HepG2 (cell line): ENCODE results near the gene SLC29A2. TPM values are rescaled to one million over a fixed set of nuclear protein-coding genes. Genes with fewer than 3 reads are reported as not detected.
A peak's percentile ranks its signal among the peaks of the same experiment; 100 is the strongest.

Experiments
- ATF3 ChIP-seq: sonication (generic); formaldehyde crosslinking; IDR thresholded peaks from 2 replicates; pipeline ENCODE4 v1.4.0; 2020; ENCODE audit warnings: missing genetic modification reagents
- CREB1 ChIP-seq, 2 experiments: fragments of 450-650 bp in 1 of 2; IDR thresholded peaks; 2 replicates each; pipeline ENCODE4 v1.6.1; 2016 to 2017; ENCODE audit warnings: control low read depth in 1 of 2, mild to moderate bottlenecking in 1 of 2, missing compliant biosample characterization in 1 of 2, missing genetic modification characterization in 1 of 2
- DRAP1 ChIP-seq: IDR thresholded peaks from 2 replicates; pipeline ENCODE4 v1.6.1; 2016; ENCODE audit warnings: missing genetic modification reagents, missing compliant biosample characterization
- JUND ChIP-seq: sonication (generic); formaldehyde crosslinking; IDR thresholded peaks from 2 replicates; pipeline ENCODE4 v1.8.0; 2022; ENCODE audit warnings: mild to moderate bottlenecking, missing genetic modification reagents
- MAFK ChIP-seq, 2 experiments: IDR thresholded peaks in 1 of 2; conservative IDR thresholded peaks in 1 of 2; 2 replicates each; pipeline ENCODE4 v1.6.1; 2011; ENCODE audit warnings: improper control_type of control experiment in 2 of 2, low read length in 2 of 2
- MNT ChIP-seq: fragments of 450-650 bp; IDR thresholded peaks from 2 replicates; pipeline ENCODE4 v1.6.1; 2016
- MXD4 ChIP-seq: IDR thresholded peaks from 2 replicates; pipeline ENCODE4 v1.6.1; 2016; ENCODE audit warnings: mild to moderate bottlenecking, missing biosample characterization, missing genetic modification reagents
- MYC ChIP-seq: sonication (generic); formaldehyde crosslinking; IDR thresholded peaks from 2 replicates; pipeline ENCODE4 v1.9.0; 2021; ENCODE audit warnings: missing genetic modification reagents, borderline replicate concordance
- NFKB2 ChIP-seq: sonication (generic); formaldehyde crosslinking; IDR thresholded peaks from 2 replicates; pipeline ENCODE4 v1.4.0; 2020; ENCODE audit warnings: missing genetic modification reagents, borderline replicate concordance
- RFXAP ChIP-seq: sonication (generic); formaldehyde crosslinking; IDR thresholded peaks from 2 replicates; pipeline ENCODE4 v1.4.0; 2020; ENCODE audit warnings: missing genetic modification reagents, borderline replicate concordance
- SIN3B ChIP-seq: fragments of 150-350 bp; IDR thresholded peaks from 2 replicates; pipeline ENCODE4 v1.6.1; 2014; ENCODE audit warnings: low read length
- STAG1 ChIP-seq: sonication (generic); formaldehyde crosslinking; IDR thresholded peaks from 2 replicates; pipeline ENCODE4 v1.4.0; 2020; ENCODE audit warnings: missing genetic modification reagents
- TAF1 ChIP-seq: sonication (generic); formaldehyde crosslinking; IDR thresholded peaks from 2 replicates; pipeline ENCODE4 v1.4.0; 2020; ENCODE audit warnings: missing genetic modification reagents
- ZBTB39 ChIP-seq: sonication (generic); formaldehyde crosslinking; IDR thresholded peaks from 2 replicates; pipeline ENCODE4 v1.5.0; 2020; ENCODE audit warnings: missing genetic modification reagents
- ZNF235 ChIP-seq: sonication (generic); formaldehyde crosslinking; IDR thresholded peaks from 2 replicates; pipeline ENCODE4 v1.8.1; 2023; ENCODE audit warnings: mild to moderate bottlenecking, missing genetic modification reagents, borderline replicate concordance
- ZNF33A ChIP-seq: sonication (generic); formaldehyde crosslinking; IDR thresholded peaks from 2 replicates; pipeline ENCODE4 v1.5.1; 2020; ENCODE audit warnings: missing genetic modification reagents, mild to moderate bottlenecking, moderate library complexity, borderline replicate concordance
- ZNF770 ChIP-seq: sonication (generic); formaldehyde crosslinking; IDR thresholded peaks from 2 replicates; pipeline ENCODE4 v1.5.0; 2020; ENCODE audit warnings: mild to moderate bottlenecking, missing genetic modification reagents
- ZNF800 ChIP-seq: sonication (generic); formaldehyde crosslinking; IDR thresholded peaks from 2 replicates; pipeline ENCODE4 v1.4.0; 2020; ENCODE audit warnings: missing genetic modification reagents
- ZNF883 ChIP-seq: sonication (generic); formaldehyde crosslinking; IDR thresholded peaks from 2 replicates; pipeline ENCODE4 v1.5.1; 2020; ENCODE audit warnings: mild to moderate bottlenecking, missing genetic modification reagents; ENCODE audit errors: not compliant biosample characterization
- polyA plus RNA-seq, 8 experiments: library from polyadenylated mRNA; depleted of rRNA in 3 of 8; stranded (reverse) in 7 of 8; unstranded in 1 of 8; fragments of >200 nt; fragmentation: Illumina TruSeq in 4 of 8; extraction: Trizol in 4 of 8; gene quantifications; 2 replicates each; pipeline versions ENCODE4 v1.2.1 to v1.2.3, GENCODE V29; 2011 to 2016; ENCODE audit warnings: low read depth in 4 of 8, missing spikeins in 1 of 8, mixed read lengths in 1 of 8; ENCODE audit not compliant: insufficient read depth in 1 of 8
- total RNA-seq, 5 experiments: library from RNA; depleted of rRNA; stranded (reverse); fragments of >200 nt; fragmentation: Illumina TruSeq; extraction: Trizol; gene quantifications; 2 replicates each; pipeline ENCODE4 v1.2.3, GENCODE V29; 2016; ENCODE audit warnings: low read depth in 1 of 5

The SLC29A2 gene
- total and polyA plus RNA-seq, 2 of the 13 experiments (the other 11 are each of a cell fraction or from before 2014, with no cell fraction given), result 0.63 to 0.66 TPM

- no peak for TF ChIP-seq DRAP1 (CRISPR knock-in tag)
- TF ChIP-seq MYC (CRISPR knock-in tag), result peak; percentile 87
- peak; percentile 91; the same call in 1 of the 2 replicates for TF ChIP-seq ZNF33A
- 0 out of 2 replicates have a peak, but pooled peaks have one; percentile 85 for TF ChIP-seq ZNF235 (CRISPR knock-in tag)
- TF ChIP-seq RFXAP (CRISPR knock-in tag), result no peak
- peak; percentile 82 for TF ChIP-seq MNT
- TF ChIP-seq SIN3B, result peak; percentile 42; the same call in 1 of the 2 replicates
- 0 out of 2 replicates have a peak, but pooled peaks have one; percentile 63 for TF ChIP-seq ZBTB39 (CRISPR knock-in tag)
- TF ChIP-seq ZNF800, result 0 out of 2 replicates have a peak, but pooled peaks have one; percentile 40
- TF ChIP-seq NFKB2 (CRISPR knock-in tag), result peak; percentile 55; the same call in 1 of the 2 replicates
- no peak for TF ChIP-seq CREB1 (IDR thresholded peaks at IDR 0.05)
- peak; percentile 82 for TF ChIP-seq CREB1 (CRISPR knock-in tag; IDR thresholded peaks at IDR 0.05)
- TF ChIP-seq JUND (CRISPR knock-in tag), result 0 out of 2 replicates have a peak, but pooled peaks have one; percentile 66
- TF ChIP-seq MXD4 (CRISPR knock-in tag), result peak; percentile 90
- peak; percentile 40; the same call in 1 of the 2 replicates for TF ChIP-seq TAF1
- TF ChIP-seq ZNF770 (CRISPR knock-in tag), result peak; percentile 56; the same call in 1 of the 2 replicates
- TF ChIP-seq MAFK (conservative IDR thresholded peaks at IDR 0.05 in 1 of 2, IDR thresholded peaks at IDR 0.05 in 1 of 2; ENCODE audit: low read length in 2 of 2), result no peak
- peak; percentile 55; the same call in 1 of the 2 replicates for TF ChIP-seq ATF3 (CRISPR knock-in tag)
- peak; percentile 79 for TF ChIP-seq ZNF883 (CRISPR knock-in tag)
- peak; percentile 89 for TF ChIP-seq STAG1 (CRISPR knock-in tag)
Observed at GRCh38 chr11:66336234-66337102, 35.1 kb downstream of the SLC29A2 start, which contains the start of gene RIN1 (continued).
